ENCODE measurements around the gene FAM20A.
"Not testable (repeated sequence)": the region's sequence is repeated elsewhere in the genome, so short reads cannot be mapped to it uniquely, and the experiment has no call there.

The FAM20A gene

GRCh38 chr17:68518063-68518815 is 82.9 kb downstream of the FAM20A start:
- DNase-seq = no peak

DNA sequence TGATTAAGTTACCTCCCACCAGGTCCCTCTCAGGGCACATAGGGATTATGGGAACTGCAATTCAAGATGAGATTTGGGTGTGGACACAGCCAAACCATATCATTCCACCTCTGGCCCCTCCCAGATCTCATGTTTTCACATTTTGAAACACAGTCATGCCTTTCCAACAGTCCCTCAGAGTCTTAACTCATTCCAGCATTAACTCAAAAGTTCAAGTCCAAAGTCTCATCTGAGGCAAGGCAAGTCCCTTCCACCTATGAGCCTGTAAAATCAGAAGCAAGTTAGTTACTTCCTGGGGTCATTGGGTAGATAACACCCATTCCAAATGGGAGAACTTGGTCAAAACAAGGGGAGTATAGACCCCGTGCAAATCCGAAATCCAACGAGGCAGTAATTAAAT is 83.6 kb downstream of the FAM20A start:
- DNase-seq = not testable (repeated sequence)

DNA sequence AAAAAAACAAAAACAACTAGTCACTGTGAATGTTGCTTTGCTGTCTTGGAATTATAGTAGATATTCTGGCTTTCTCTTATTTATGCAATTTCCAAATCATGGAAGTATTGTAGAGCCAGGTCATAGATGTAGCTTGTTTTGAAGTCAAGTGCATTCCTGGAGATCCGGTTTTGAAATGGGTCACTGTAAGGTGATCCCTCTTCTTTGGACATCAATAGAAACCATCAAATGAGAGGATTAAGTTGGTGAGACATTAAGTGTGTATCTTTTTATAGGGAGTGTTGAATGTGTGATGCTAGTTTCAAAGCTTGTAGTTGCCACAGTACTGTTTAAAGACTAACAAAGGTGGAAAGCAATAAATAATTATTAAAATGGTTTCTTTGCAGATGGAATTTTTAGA is 84.4 kb downstream of the FAM20A start:
- DNase-seq = no peak

DNA sequence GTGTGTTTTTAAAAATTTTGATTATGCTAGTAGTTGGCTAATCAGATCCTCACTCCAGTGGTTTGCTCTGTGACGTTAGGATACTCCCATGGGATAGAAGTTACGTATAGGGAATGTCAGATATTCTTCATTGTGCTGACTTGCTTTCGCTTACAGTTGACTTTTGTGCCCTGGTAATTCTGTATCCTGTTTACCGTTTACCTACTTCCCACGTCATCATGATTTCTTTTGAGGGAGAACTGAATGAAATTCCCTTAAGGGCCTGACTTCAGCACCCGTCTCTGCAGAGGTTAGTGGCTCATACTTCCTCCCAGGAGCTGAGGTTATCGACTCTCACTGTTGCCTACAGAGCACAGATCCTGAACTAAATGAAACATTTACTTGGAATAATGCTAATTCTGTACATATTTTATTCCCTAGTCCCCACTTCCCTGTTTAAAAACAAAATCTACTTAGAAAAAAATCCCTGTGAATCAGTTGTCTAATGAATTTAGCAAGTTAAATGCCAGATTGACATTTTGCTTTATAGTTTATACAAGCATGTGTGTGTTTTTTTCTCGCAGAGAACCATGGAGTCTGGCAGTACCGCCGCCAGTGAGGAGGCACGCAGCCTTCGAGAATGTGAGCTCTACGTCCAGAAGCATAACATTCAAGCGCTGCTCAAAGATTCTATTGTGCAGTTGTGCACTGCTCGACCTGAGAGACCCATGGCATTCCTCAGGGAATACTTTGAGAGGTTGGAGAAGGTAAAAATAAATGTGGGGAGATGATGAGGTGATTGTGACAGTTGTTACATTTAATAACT is 86.1 kb downstream of the FAM20A start:
- no peak for DNase-seq

DNA sequence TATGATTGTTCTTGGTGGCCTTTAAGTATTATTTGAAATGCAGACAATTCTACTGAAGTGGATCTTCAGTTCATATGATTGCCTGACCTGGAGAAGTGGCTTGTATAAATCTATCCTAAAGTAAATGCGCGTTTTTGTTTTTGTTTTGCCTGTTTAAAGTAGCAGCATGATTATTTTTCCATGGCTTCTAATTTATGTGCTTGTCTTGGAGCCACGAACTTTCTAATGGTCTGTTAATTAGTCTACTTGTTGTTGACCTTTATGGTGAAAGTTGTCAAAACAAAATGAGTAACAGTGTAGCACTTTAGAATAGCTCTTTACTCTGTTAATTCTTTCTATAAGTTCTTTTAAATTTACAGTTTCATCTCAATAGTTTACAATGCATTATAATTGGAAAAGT is 87.2 kb downstream of the FAM20A start:
- no peak for DNase-seq

- DNase-seq = no peak
Observed at GRCh38 chr17:68512960-68513474, 88.2 kb downstream of the FAM20A start.

DNA sequence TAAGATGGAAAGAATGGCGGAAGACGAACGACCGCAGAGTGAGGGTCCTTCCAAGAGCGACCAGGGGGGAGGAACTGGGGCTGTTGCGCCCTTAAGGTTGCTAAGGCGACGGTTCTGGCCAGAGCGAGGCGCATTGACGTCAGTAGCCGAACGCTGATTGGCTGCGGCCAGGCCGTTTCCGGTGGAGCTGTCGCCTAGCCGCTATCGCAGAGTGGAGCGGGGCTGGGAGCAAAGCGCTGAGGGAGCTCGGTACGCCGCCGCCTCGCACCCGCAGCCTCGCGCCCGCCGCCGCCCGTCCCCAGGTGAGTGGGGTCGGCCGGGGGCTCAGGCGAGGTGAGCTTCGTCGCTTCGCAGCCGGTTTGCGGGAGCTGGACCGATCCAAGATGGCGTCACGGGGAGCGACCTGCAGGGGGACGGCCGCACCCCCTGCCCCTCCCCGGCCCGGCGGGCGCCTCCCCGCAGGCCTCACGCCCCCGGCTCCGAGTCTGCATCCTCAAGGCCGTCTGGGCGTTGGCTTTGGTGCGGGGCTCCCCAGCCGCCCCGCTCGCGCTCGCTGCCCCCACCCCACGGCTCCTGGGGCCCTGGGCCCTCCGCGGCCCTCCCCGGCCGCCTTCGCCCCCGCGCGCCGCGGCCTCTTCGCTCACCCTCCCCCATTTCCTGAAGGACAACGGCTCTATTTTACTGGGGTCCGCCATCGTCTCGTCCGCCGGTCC is 88.8 kb downstream of the FAM20A start, which contains the start of gene PRKAR1A:
PRKAR1A (plus strand) TSS at position 184 of the 713 bp plus-strand sequence. CDS start 2,970 bp downstream, outside the sequence.
- peak; percentile 93 for DNase-seq

GRCh38 chr17:68511671-68512246 is 89.4 kb downstream of the FAM20A start:
- peak; percentile 82 for DNase-seq

DNA sequence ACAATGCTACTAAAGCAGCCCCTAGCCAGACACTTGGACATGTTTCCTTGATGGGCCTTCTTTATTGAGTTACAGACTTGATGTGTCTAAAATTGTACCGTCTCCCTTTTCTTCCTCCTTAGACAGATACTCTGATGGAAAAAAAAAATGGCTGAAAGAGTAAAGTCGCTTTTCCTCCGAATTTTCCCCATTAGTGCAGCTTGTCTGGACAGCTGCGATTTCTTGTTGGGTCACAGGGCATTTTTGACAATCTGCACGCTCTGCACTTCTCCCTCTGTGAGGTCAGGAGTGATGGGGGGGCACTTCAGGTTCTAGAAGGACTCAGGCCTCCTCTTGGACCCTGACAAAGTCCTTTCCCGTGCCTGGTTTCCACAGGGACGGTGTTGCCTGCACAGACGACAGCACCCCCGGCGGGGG is 89.9 kb downstream of the FAM20A start:
- DNase-seq = no peak

GRCh38 chr17:68509141-68510057 is 91.8 kb downstream of the FAM20A start:
- no peak for DNase-seq

DNA sequence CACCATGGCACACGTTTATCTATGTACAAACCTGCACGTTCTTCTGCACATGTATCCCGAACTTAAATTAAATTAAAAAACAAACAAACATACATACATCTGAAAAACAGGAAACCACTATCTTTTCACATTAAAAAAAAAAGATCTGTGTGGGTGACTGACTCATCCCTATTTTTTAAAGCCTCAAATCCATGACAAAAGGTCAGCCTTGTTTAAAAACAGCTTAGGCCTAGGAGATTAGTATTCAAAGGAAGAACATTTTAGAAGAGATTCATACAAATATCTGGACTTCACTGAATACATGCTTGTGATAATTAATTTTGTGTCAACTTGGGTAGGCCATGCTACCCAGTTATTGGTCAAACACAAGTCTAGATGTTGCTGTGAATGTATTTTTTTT is 93.6 kb downstream of the FAM20A start:
- no peak for DNase-seq

DNA sequence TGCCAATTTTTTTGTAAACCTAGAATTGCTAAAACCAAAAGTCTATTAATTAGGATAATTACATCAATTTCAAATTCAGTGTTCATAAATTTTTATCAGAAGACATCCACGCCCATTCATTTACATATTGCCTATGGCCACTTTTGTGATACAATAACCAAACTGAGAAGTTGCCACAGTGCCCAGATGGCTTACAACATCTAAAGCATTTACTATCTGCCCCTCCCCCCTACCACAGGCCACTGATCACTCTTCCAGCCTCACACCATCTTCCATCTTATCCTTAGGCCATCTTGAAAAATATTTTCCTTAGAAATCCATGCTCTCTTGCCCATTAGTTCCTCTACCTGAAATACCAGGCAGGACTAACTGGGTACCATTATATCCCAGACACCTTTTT is 95.2 kb downstream of the FAM20A start:
- DNase-seq = no peak

- no peak for DNase-seq
Observed at GRCh38 chr17:68501074-68501473, 100.1 kb downstream of the FAM20A start.

- DNase-seq = no peak
Observed at GRCh38 chr17:68499587-68499986, 101.6 kb downstream of the FAM20A start.

- DNase-seq = no peak
Observed at GRCh38 chr17:68498479-68499326, 102.5 kb downstream of the FAM20A start.

GRCh38 chr17:68497885-68498319 is 103.3 kb downstream of the FAM20A start:
- DNase-seq = no peak

- no peak for DNase-seq
Observed at GRCh38 chr17:68495081-68495480, 106.1 kb downstream of the FAM20A start.

DNA sequence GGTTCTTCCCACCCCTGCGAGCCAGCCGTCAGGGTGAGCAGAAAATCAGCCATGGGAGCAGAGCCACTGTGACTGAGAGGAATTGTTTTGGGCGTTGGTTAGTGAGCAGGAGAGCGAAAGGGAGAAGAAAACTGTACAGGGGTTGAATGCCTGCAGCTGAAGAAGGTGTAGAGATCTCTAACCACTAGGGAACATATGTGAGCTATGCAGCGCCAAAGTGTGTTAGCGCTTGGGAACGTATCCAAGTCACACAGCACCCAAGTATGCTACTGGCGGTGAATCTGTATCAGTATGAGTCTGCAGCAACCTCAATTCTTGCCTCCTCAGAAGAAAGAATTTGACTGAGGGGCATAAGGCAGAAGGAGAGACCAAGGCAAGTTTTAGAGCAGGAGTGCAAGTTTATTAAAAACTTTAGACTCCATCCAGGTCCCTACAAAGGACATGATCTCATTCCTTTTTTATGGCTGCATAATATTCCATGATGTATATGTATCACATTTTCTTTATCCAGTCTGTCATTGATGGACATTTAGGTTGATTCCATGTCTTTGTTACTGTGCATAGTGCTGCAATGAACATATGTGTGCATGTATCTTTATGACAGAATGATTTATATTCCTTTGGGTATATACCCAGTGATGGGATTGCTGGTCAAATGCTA is 108.6 kb downstream of the FAM20A start:
- not testable (repeated sequence) for DNase-seq

- DNase-seq = no peak
Observed at GRCh38 chr17:68491381-68492231, 109.6 kb downstream of the FAM20A start.

Measured in activated CD8-positive, alpha-beta memory T cell treated with anti-CD3 and anti-CD28 coated beads, Interleukin-2, amount 50 U/mL, for 48 hours (primary cell).